ENCODE measurements around the gene KATNB1. TPM values are rescaled to one million over a fixed set of nuclear protein-coding genes. Genes with fewer than 3 reads are reported as not detected.

KATNB1 gene
- polyA plus RNA-seq, 1 donor from 2014 or later, result 57.9 TPM

DNA sequence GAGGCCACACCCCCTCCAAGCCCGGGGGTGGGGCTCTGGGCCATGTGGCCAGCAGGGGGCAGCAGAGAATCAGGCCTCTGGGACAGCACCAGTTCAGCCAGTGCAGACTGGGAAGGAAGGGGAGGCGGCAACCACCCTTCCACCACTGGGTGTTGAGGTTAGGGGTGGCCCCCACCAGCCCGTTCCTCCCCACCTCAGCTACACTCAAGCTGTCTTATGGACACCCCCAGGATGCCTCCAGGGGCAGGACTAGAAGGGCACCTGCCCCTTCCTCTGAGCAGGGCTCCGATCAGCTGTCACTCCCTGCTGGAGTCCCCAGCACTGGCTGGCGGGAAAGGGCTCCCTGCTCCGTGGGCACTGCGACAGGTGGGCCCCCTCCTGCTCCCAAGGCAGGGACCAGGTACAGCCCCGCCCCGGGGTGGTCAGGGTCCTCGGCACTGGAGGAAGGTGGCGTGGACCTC, 21.8 kb downstream of the KATNB1 start:
- Histone ChIP-seq H3F3A (ENCODE audit: insufficient read depth, low read length, poor library complexity, severe bottlenecking) (no peaks in the 10 kb centered on the region), H3K36me3 (ENCODE audit: insufficient read depth, low read length) (no peaks in the 10 kb centered on the region), H3K4me3 (ENCODE audit: low read length) (no peak overlapping the region), H3K27me3 (ENCODE audit: insufficient read depth, low read depth, low read length) (no peaks in the 10 kb centered on the region), H3K9me2 (ENCODE audit: insufficient read depth, low read length) (no peaks in the 10 kb centered on the region), H2AFZ (ENCODE audit: low read depth, low read length) (no peak overlapping the region), H3K9ac (ENCODE audit: low read length) (no peak overlapping the region), H3K4me2 (ENCODE audit: low read length) (no peak overlapping the region), H3K9me3 (ENCODE audit: low read length) (no peaks in the 10 kb centered on the region), H3K79me2 (replicated peaks; ENCODE audit: insufficient read depth, low read length) (no peaks in the 10 kb centered on the region), H3K27ac (ENCODE audit: low read length) (no peak overlapping the region), H4K20me1 (ENCODE audit: insufficient read depth) (no peaks in the 10 kb centered on the region)
- TF ChIP-seq, protein P1, sequence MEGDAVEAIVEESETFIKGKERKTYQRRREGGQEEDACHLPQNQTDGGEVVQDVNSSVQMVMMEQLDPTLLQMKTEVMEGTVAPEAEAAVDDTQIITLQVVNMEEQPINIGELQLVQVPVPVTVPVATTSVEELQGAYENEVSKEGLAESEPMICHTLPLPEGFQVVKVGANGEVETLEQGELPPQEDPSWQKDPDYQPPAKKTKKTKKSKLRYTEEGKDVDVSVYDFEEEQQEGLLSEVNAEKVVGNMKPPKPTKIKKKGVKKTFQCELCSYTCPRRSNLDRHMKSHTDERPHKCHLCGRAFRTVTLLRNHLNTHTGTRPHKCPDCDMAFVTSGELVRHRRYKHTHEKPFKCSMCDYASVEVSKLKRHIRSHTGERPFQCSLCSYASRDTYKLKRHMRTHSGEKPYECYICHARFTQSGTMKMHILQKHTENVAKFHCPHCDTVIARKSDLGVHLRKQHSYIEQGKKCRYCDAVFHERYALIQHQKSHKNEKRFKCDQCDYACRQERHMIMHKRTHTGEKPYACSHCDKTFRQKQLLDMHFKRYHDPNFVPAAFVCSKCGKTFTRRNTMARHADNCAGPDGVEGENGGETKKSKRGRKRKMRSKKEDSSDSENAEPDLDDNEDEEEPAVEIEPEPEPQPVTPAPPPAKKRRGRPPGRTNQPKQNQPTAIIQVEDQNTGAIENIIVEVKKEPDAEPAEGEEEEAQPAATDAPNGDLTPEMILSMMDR (IDR thresholded peaks at IDR 0.05; ENCODE audit: poor library complexity, severe bottlenecking), result peak; percentile 80
- TF ChIP-seq, protein P2, sequence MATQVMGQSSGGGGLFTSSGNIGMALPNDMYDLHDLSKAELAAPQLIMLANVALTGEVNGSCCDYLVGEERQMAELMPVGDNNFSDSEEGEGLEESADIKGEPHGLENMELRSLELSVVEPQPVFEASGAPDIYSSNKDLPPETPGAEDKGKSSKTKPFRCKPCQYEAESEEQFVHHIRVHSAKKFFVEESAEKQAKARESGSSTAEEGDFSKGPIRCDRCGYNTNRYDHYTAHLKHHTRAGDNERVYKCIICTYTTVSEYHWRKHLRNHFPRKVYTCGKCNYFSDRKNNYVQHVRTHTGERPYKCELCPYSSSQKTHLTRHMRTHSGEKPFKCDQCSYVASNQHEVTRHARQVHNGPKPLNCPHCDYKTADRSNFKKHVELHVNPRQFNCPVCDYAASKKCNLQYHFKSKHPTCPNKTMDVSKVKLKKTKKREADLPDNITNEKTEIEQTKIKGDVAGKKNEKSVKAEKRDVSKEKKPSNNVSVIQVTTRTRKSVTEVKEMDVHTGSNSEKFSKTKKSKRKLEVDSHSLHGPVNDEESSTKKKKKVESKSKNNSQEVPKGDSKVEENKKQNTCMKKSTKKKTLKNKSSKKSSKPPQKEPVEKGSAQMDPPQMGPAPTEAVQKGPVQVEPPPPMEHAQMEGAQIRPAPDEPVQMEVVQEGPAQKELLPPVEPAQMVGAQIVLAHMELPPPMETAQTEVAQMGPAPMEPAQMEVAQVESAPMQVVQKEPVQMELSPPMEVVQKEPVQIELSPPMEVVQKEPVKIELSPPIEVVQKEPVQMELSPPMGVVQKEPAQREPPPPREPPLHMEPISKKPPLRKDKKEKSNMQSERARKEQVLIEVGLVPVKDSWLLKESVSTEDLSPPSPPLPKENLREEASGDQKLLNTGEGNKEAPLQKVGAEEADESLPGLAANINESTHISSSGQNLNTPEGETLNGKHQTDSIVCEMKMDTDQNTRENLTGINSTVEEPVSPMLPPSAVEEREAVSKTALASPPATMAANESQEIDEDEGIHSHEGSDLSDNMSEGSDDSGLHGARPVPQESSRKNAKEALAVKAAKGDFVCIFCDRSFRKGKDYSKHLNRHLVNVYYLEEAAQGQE (IDR thresholded peaks at IDR 0.05; ENCODE audit: borderline replicate concordance), result no peak
- TF ChIP-seq EZH2 (IDR thresholded peaks at IDR 0.05; ENCODE audit: borderline replicate concordance, insufficient read depth, low read length, poor library complexity, severe bottlenecking) (no peak), MXI1 (conservative IDR thresholded peaks at IDR 0.05; ENCODE audit: poor library complexity, severe bottlenecking) (no peak), SMC3 (conservative IDR thresholded peaks at IDR 0.05; ENCODE audit: poor library complexity) (peak; percentile 83), RAD21 (conservative IDR thresholded peaks at IDR 0.05) (peak; percentile 77)

DNA sequence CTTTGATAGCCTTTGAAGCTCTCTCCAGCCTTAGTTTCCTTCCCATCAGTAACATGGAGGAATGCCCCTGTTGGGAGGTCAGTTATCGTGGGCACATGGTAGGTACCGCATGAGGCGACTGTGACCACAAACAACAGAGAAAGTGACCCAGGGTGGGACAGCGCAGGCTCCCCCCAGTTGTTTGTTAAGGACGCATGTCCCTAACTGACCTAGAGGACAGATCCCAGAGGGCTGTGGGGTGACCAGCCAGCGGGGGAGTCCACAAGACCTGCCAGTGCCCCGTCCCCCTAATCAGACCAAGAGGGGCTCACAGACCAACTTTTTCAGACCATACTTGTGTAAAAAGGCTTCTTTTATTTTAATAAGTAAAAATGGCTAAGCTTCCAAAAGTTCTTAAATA, 22.3 kb downstream of the KATNB1 start:
- no peaks in the 10 kb centered on the region for H4K20me1 ChIP-seq (ENCODE audit: insufficient read depth)
- no peaks in the 10 kb centered on the region for H3F3A ChIP-seq (ENCODE audit: insufficient read depth, low read length, poor library complexity, severe bottlenecking)
- TF ChIP-seq SMC3 (conservative IDR thresholded peaks at IDR 0.05; ENCODE audit: poor library complexity) (no peak), TAF1 (IDR thresholded peaks at IDR 0.05; ENCODE audit: low read depth) (no peak), MXI1 (conservative IDR thresholded peaks at IDR 0.05; ENCODE audit: poor library complexity, severe bottlenecking) (no peak), POLR2AphosphoS5 (IDR thresholded peaks at IDR 0.05) (no peak), EZH2 (IDR thresholded peaks at IDR 0.05; ENCODE audit: borderline replicate concordance, insufficient read depth, low read length, poor library complexity, severe bottlenecking) (no peak)
- TF ChIP-seq, protein P2 (IDR thresholded peaks at IDR 0.05; ENCODE audit: borderline replicate concordance), result no peak
- no peaks in the 10 kb centered on the region for H3K36me3 ChIP-seq (ENCODE audit: insufficient read depth, low read length)
- no peaks in the 10 kb centered on the region for H3K9me2 ChIP-seq (ENCODE audit: insufficient read depth, low read length)
- H3K9me3 ChIP-seq (ENCODE audit: low read length), result no peaks in the 10 kb centered on the region
- no peaks in the 10 kb centered on the region for H3K27me3 ChIP-seq (ENCODE audit: insufficient read depth, low read depth, low read length)
- no peak overlapping the region for H3K9ac ChIP-seq (ENCODE audit: low read length)
- H3K79me2 ChIP-seq (replicated peaks; ENCODE audit: insufficient read depth, low read length), result no peaks in the 10 kb centered on the region
- H3K27ac ChIP-seq (ENCODE audit: low read length), result no peak overlapping the region
- H3K4me2 ChIP-seq (ENCODE audit: low read length), result no peak overlapping the region
- no peak overlapping the region for H3K4me3 ChIP-seq (ENCODE audit: low read length)
- no peak overlapping the region for H2AFZ ChIP-seq (ENCODE audit: low read depth, low read length)

Data from neural cell (in vitro differentiated cells).